ENCODE results near the gene RD3L.

The RD3L gene

DNA sequence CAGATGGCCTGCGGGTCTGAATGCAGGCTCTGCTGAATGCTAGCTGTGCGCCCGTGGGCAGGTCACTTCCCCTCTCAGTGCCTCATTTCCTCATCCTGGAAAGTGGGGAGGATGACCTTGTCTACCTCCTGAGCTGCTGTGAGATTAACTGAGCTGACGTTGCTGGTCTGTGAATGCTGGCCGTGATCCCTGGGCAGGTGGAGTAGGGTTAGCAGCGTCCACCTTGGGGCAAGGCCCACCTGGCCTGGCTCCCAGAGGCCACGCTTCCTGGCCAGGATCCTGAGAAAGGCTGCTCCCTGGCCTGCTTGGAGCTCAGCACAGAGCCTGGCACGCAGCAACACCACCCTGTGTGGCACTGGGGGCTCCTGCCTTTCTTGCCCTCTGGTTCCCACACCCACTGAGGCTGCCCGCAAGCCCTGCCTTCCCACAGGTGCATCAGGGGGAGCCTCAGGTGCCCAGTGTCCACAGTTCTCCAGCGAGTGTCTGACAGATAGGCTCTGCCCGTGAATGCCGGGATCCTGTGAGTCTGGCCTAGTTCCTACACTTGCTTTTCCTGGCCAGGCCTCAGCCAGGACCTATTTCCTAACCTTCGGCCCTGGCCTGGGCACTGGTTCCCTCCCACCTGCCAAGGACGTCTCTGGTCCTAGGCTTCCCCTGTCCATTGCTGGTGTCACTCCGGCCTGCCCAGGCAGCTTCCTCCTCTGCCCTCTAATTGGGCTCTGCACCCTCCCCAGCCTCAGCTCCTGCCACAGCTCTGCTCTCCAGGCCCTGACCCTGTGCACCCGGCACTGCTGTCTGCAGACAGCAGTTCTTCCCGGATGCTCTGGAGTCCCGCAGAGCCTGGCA, 51.3 kb downstream of the RD3L start:
- no peak overlapping the region for H3K4me3 ChIP-seq (ENCODE audit: low read depth in 1 of 2, low read length in 2 of 2)
- no peak overlapping the region for H3K9ac ChIP-seq (ENCODE audit: low read length)
- H3K27ac ChIP-seq (ENCODE audit: low read depth, low read length): no peak overlapping the region
- no peaks in the 10 kb centered on the region for H3K36me3 ChIP-seq (ENCODE audit: insufficient read depth, low read length)
- H3K9me3 ChIP-seq (ENCODE audit: low read length): no peaks in the 10 kb centered on the region
- no peaks in the 10 kb centered on the region for H3K27me3 ChIP-seq (ENCODE audit: control insufficient read depth in 1 of 2, insufficient read depth in 2 of 2, low read length in 2 of 2)
- no peaks in the 10 kb centered on the region for H3K4me1 ChIP-seq (ENCODE audit: insufficient read depth, low read length)

All from muscle layer of colon (tissue), 2 donors.